ENCODE data around the gene ERG28. TPM values are rescaled to one million over a fixed set of nuclear protein-coding genes. Genes with fewer than 3 reads are reported as not detected.
"Not testable (repeated sequence)": the region's sequence is repeated elsewhere in the genome, so short reads cannot be mapped to it uniquely, and the experiment has no call there.

Gene ERG28, protein sequence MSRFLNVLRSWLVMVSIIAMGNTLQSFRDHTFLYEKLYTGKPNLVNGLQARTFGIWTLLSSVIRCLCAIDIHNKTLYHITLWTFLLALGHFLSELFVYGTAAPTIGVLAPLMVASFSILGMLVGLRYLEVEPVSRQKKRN
- total RNA-seq (2014; rRNA removed; shearing (Covaris generic)): 12.8 and 13.9 TPM in 2 replicates

DNA sequence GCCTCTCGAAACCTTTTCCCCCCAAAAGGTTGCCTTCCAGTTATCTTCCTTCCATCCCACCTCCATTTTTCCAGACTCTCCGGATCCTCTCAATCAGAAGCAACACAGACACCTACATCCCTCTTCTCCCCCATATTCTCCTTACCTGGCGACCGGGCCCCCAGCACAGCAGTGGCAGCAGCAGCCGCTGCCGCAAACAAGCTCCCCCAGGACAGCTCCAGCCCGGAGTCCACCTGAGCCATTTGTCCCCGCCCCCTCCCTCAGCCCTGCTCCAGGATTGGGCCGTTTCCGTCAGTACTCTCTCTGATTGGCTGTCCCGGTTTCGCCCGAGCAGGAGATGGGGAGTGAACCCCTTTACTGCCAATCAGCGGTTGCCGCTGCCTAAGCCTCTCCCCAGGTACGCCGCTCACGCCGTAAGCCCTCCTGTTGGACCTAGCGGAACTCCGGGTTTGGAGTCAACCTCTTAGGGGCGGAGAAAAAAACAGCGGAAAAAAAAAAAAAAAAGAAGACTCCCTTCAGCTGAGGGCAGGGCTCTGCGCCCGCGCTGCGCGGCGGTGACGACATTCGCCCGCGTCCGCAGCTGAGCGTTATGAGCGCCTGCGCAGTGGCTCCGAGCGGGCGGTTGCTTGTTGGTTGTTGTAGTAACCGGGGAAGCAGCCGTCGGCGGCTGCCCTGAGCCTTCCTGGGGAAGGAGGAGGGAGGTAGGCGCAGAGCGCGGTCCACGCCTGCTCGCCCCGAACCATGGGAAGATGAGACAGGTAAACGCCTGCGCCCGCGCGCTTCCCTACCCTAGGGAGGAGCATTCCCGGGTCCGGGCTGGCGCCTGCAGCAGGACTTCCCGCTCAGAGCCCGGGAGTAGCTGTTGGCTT is at the start of gene ERG28, which contains the start of gene TTLL5:
Gene ERG28, minus strand, starts transcription at position 247 of the 869 bp plus-strand sequence. CDS start 3,374 bp downstream, outside the sequence.
Gene TTLL5, plus strand, starts transcription at position 617 of the 869 bp plus-strand sequence. CDS start 1,904 bp downstream, outside the sequence.
- peak; percentile 96 for DNase-seq (ENCODE audit: low read depth)

DNA sequence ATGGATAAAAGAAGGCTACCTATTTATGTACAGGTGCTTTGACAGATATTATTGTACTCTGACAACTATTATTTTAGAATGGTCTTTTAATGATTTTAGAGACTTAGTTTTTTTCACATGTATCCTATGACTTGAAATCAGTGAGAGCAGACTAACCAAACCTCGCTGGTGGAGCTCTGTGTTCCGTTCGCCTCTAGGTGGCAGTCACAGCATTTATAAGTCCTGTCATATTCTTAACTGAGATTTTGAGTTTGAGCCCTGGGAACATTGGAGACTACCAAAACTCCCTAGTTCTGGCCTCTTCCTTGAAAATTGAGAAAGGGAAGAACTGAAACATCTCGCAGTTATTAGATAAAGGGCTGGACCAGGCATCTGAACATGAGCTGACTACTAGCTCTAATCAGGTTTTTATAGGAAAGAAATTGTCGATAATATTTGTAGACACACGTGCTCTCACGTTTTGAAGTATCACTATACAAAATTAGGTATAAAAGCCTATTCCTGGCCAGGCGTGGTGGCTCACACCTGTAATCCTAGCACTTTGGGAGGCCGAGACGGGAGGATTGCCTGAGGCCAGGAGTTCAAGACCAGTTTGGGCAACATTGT is 48.6 kb upstream of the ERG28 start:
- peak; percentile 63 for DNase-seq (ENCODE audit: low read depth)

DNA sequence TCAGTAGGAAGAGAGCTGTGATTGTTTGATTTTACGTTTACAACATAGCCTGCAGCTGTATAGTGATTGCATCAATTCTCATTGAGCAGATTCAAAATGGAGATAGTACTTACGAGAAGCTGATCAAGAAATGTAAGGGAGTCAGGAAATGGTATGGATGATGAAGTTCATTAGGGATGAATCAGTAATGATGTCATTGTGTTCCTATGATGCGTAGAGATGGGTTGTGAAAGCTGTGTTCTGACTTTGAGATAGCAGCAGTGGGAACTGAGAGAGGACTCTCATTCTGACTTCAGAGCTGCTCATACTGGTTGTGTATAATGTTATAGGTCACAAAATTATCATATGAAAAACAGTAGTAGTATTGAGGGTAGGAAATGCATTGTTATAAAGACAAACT is 44.3 kb upstream of the ERG28 start:
- DNase-seq (ENCODE audit: low read depth): no peak

GRCh38 chr14:75703467-75703866 is 42.8 kb upstream of the ERG28 start:
- no peak for DNase-seq (ENCODE audit: low read depth)

DNA sequence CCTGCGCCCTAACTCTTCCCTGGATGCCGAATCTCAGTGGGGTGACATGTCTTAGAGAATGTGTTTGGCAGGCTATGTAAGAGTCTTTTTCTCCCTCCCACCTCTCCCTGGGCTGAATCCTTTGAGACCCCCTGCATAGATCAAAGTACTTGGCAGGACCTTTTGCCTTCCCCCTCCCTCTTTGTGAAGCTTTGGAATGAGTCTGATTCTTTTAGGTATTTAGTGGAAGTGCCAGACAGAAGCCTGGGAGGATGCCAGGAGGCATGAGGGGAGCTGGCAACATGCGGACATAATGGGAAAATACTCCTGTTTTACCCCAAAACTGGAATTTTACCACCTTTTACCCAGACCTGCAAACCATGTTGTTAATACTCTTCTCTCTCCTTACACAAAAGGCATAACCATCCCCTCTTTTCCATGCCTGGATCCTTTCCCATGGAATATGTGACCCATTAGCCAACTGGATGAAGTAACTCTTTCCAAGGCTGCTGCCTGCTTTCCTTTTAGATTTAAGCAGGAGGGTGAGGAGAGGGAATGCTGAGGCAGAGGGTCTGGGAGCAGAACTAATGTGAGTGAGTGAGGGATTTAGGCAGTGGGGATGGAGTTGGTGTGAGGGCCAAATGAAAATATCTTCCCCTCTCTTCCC is 42.1 kb upstream of the ERG28 start:
- DNase-seq (ENCODE audit: low read depth): no peak

GRCh38 chr14:75702122-75702521 is 41.4 kb upstream of the ERG28 start:
- no peak for DNase-seq (ENCODE audit: low read depth)

DNA sequence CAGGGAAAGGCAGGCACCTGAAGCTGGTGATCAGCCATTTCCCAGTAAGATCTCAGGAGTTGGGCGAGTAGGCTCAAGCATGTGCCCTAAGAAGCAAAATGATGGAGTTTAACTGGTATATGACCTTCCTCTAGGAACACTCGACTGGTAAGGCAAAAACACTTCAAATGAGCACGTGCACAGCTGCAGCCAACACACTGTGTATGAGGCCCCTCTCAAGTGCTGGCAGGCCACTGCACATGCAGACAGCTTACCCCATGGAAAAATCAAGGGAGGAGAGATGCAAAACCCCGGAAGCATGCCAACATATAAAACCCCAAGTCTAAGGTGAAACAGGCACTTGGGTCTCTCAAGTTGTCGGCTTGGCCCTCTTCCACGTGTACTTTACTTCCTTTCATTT is 39.6 kb upstream of the ERG28 start:
- no peak for DNase-seq (ENCODE audit: low read depth)

GRCh38 chr14:75699331-75699730 is 38.7 kb upstream of the ERG28 start:
- DNase-seq (ENCODE audit: low read depth): no peak

GRCh38 chr14:75697918-75698317 is 37.2 kb upstream of the ERG28 start:
- no peak for DNase-seq (ENCODE audit: low read depth)

GRCh38 chr14:75697386-75697785 is 36.7 kb upstream of the ERG28 start:
- DNase-seq (ENCODE audit: low read depth): no peak

DNA sequence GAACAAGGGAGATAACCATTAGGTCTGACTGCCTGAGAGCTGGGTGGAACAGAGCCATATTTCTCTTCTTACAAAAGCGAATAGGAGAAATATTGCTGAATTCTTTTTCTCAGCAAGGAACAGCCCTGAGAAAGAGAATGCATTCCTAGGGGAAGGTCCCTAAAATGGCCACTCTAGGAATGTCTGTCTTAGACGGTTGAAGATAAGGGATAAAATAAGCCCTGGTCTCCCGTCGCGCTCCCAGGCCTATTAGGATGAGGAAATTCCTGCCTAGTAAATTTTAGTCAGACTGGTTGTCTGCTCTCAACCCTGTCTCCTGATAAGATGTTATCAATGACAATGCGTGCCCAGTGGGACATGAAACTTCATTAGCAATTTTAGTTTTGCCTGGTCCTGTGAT is 34.3 kb upstream of the ERG28 start:
- not testable (repeated sequence) for DNase-seq (ENCODE audit: low read depth)

DNA sequence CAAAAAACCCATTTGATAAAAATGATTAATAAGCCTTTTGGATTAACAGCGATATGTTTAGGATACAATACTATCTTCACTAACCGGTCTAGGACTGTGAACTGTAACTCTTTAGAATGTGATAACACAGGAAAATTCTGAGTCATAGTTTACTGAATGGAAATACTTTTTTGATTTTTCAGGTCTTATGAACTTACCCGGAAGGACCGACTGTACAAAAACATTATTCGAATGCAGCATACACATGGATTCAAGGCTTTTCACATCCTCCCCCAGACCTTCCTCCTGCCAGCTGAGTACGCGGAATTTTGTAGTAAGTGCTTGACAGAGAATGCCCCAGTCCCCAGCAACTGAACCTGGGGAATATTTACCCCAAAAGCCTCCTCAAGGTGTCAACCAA is 29.3 kb upstream of the ERG28 start:
- DNase-seq (ENCODE audit: low read depth): no peak

GRCh38 chr14:75689012-75689411 is 28.3 kb upstream of the ERG28 start:
- peak; percentile 3 for DNase-seq (ENCODE audit: low read depth)

DNA sequence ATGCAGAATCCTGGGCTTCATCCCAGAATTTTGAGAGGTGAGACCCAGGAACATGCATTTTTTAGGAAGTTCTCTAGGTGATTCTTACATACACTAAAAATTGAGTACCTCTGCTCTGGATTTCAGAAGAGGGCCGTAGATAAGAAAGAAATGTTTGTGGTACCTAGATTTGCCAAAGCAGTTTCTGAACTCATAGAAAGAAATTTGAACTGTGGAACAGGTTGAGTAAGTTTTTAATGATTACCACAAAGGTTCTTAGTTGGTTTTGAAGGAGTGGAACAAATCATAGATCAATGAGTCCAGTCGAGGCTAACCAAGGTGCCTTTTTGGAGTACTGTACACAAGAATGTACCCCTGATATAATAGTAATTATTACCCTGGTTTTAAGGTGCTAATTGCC is 25.2 kb upstream of the ERG28 start:
- DNase-seq (ENCODE audit: low read depth): no peak

DNA sequence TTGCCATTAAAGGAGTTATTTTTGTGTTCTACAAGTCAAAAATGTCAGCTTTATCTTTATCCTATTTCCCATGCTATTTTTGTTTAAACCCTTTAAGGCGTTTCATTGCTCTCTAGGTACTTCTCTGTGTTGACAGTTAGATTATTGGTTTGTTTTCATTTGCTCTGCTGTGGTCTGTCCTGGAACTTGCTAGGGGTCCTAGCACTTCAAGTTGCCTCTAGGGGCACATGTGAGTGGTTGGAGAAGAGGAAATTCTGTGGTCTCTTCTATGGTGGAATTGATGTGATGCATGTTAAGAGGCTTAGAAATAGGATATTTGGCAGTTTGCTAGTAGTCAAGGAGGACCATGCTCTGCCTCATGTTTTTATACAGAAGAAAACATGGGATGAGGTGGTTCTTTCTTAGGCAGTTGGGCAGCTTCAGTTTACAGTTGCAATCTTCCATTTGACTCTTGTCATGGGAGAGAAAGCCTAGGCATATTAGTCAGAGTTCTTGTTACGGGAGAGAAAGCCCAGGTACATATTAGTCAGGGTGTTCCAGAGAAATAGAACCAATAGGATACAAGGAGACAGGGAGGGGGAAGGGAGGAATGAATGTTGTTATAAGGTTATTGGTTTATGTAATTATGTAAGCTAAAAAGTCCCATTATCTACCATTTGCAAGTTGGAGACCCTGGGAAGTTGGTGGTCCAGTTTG is 14.7 kb upstream of the ERG28 start:
- no peak for DNase-seq (ENCODE audit: low read depth)

- no peak for DNase-seq (ENCODE audit: low read depth)
Observed at GRCh38 chr14:75673345-75674035, 12.8 kb upstream of the ERG28 start.

- DNase-seq (ENCODE audit: low read depth): no peak
Observed at GRCh38 chr14:75672605-75673192, 12.0 kb upstream of the ERG28 start.

- DNase-seq (ENCODE audit: low read depth): no peak
Observed at GRCh38 chr14:75667099-75667765, 6.6 kb upstream of the ERG28 start.

GRCh38 chr14:75662966-75663365 is 2.3 kb upstream of the ERG28 start:
- no peak for DNase-seq (ENCODE audit: low read depth)

- DNase-seq (ENCODE audit: low read depth): no peak
Observed at GRCh38 chr14:75661499-75661814, 781 bp upstream of the ERG28 start.

Measured in RPMI7951 (cell line).